ACC112 (cell line): ENCODE measurements around the gene MED13L.
A peak's percentile ranks its signal among the peaks of the same experiment; 100 is the strongest.

ENCODE experiments used
- H2AFZ ChIP-seq: fragments of 200-600 bp; sonication (generic); one replicate; pipeline ENCODE4 v1.6.0; 2017; ENCODE audit warnings: antibody characterized with exemption, low read length; ENCODE audit not compliant: unreplicated experiment
- H3K27ac ChIP-seq: fragments of 200-600 bp; sonication (generic); 2 replicates; pipeline ENCODE4 v1.5.1; 2014; ENCODE audit warnings: low read depth, mild to moderate bottlenecking, antibody characterized with exemption, low read length, moderate library complexity
- H3K27me3 ChIP-seq: fragments of 200-600 bp; sonication (generic); 2 replicates; pipeline ENCODE4 v1.6.1; 2014; ENCODE audit warnings: mild to moderate bottlenecking, antibody characterized with exemption, low read length, moderate library complexity, mixed read lengths; ENCODE audit not compliant: insufficient read depth
- H3K36me3 ChIP-seq: fragments of 200-600 bp; sonication (generic); 2 replicates; pipeline ENCODE4 v1.6.1; 2016; ENCODE audit warnings: mild to moderate bottlenecking, antibody characterized with exemption, low read length, moderate library complexity, mixed read lengths; ENCODE audit not compliant: insufficient read depth
- H3K4me1 ChIP-seq: fragments of 200-600 bp; sonication (generic); one replicate; pipeline ENCODE4 v1.6.1; 2016; ENCODE audit warnings: low read length, mixed read lengths; ENCODE audit not compliant: insufficient read depth, unreplicated experiment, control insufficient read depth
- H3K4me3 ChIP-seq: fragments of 200-600 bp; sonication (generic); 2 replicates; pipeline ENCODE4 v1.5.1; 2014; ENCODE audit warnings: mild to moderate bottlenecking, low read depth, low read length
- H3K79me2 ChIP-seq: fragments of 200-600 bp; sonication (generic); one replicate; pipeline ENCODE4 v1.6.0; 2016; ENCODE audit warnings: low read length; ENCODE audit not compliant: control insufficient read depth, unreplicated experiment, insufficient read depth

Gene MED13L

DNA sequence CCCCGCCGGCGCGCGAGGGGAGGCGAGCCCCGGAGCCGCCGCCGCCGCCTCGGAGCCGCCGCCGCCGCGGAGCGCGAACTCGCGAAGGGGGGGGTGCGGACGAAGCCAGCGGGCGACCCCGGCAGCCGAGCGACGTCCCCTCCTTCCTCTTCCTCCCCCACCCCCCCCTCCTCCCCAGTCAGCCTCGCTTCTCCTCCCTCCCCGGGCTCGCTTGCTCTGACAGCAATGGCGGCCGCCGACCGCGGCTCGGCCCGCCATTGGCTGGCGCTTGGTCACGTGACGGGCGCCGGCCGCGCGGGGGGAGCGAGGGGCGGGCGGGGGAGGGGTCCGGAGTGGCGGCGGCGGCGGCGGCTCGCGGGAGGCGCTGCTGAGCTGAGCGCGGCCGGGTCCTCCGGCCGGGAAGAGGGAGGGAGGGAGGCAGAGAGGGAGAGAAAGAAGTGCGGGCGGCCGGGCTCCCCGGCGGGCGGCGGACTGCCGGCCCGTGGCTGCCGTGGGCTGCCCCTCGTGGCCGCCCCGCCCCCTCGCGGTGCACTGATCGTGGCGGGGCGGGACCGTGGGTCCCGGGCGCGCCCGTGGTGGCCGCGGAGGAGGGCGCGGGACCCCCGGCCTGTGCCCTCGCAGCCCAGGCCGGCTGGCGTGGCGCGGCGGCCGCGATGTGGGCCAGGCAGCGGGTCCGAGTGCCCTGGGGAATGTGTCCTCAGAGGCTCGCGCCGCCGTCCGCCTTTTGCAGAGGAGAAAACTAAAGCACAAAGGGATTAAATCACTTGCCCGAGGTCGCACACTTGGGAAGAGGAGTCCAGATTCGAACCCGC, at the start of gene MED13L:
Gene MED13L (minus strand): TSS at position 227 of the 812 bp plus-strand sequence. CDS start 562 bp downstream, outside the sequence.
- Histone ChIP-seq H2AFZ (peak within 1 kb of the TSS; percentile 58), H3K27me3 (no peaks in the 10 kb centered on the region), H3K27ac (peak within 1 kb of the TSS; percentile 54), H3K79me2 (peaks cover 43% of the 10 kb centered on the region), H3K4me3 (peak within 1 kb of the TSS; percentile 92), H3K36me3 (no peaks in the 10 kb centered on the region), H3K4me1 (peaks cover 23% of the 10 kb centered on the region)

DNA sequence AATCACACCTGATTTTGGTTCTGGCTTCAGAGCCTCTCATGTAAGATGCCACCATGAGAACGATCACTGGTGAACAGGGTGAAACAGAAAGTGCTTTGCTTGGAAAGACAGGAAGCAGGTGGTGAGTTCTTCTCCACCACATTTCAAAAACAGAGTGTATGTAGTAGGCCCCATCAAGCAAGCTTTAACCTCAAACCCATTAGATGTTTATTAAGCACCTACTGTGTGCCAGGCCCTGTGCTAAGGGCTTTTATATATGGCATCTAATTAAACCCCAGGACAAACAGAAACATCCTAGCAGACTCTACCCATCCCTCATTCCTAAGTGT, 47.8 kb upstream of the MED13L start:
- H3K27me3 ChIP-seq = no peaks in the 10 kb centered on the region
- H3K4me3 ChIP-seq = no peak overlapping the region
- no peaks in the 10 kb centered on the region for H3K36me3 ChIP-seq
- H2AFZ ChIP-seq = no peak overlapping the region
- H3K4me1 ChIP-seq = peaks cover 8% of the 10 kb centered on the region
- no peaks in the 10 kb centered on the region for H3K79me2 ChIP-seq
- H3K27ac ChIP-seq = no peak overlapping the region

- no peaks in the 10 kb centered on the region for H3K27me3 ChIP-seq
- H3K4me3 ChIP-seq = no peak overlapping the region
- no peaks in the 10 kb centered on the region for H3K79me2 ChIP-seq
- no peak overlapping the region for H3K27ac ChIP-seq
- H3K36me3 ChIP-seq = no peaks in the 10 kb centered on the region
- H3K4me1 ChIP-seq = peaks cover 12% of the 10 kb centered on the region
- H2AFZ ChIP-seq = no peak overlapping the region
These were observed 47.3 kb upstream of the MED13L start for GRCh38 chr12:116324654-116325335.

DNA sequence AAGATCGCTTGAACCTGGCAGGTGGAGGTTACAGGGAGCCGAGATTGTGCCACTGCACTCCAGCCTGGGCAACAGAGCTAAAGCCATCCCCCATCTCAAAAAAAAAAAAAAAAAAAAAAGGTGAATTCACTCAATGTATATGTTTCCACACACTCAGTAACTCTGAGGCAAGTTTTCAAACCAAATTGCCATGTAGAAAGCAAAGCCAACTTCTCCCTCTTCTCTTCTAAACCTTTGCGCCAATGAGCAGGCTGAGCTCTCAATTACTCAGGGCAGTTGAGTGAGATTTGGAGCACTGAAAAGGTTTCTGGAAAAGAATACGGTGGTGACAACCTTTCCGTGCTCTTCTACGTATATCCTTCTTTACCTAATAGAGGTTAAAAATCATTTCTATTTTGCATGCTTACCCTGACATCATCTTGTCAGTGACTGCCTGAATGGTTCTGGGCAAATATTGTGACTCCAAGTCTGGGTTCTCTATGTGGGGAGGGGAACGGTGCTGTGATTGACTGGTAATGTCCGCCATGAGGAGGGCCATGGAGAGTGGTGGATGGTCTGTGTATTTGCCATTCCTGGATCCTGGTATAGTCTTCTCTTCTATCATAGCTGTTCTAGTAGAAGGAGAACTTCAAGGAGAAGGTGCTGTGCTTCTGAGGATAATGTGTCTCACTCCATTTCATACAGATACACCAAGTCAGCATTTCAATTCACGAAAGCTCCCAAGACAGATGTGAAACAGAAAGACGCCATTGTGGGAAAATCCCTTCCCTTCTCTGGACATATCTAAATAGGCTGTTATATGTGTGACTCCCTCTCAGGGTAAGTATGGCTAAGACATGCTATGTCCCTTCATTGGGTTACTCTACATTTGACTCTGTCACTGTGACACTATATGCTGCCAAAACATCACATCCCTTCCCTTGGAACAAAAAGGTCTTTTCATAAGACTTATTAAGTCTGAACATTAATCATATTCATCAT, 46.2 kb upstream of the MED13L start:
- Histone ChIP-seq H3K79me2 (no peaks in the 10 kb centered on the region), H3K27me3 (no peaks in the 10 kb centered on the region), H3K27ac (no peak overlapping the region), H2AFZ (no peak overlapping the region), H3K36me3 (no peaks in the 10 kb centered on the region), H3K4me3 (no peak overlapping the region), H3K4me1 (peaks cover 22% of the 10 kb centered on the region)

DNA sequence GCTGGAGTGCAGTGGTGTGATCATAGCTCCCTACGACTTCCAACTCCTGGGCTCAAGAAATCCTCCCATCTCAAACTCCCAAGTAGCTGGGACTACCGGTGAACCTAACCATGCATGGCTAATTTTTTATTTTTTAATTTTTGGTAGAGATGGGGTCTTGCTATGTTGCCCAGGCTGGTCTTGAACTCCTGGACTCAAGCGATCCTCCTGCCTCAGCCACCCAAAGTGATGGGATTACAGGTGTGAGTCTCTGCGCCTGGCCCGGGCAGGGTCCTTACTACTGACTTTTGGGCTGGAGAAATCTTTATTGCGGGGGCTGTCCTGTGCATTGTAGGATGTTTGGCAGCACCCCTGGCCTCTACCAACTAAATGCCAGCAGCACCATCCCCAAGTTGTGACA, 44.4 kb upstream of the MED13L start:
- Histone ChIP-seq H3K4me1 (peaks cover 23% of the 10 kb centered on the region), H3K27ac (no peak overlapping the region), H3K79me2 (no peaks in the 10 kb centered on the region), H3K4me3 (no peak overlapping the region), H3K27me3 (no peaks in the 10 kb centered on the region), H3K36me3 (no peaks in the 10 kb centered on the region), H2AFZ (no peak overlapping the region)

DNA sequence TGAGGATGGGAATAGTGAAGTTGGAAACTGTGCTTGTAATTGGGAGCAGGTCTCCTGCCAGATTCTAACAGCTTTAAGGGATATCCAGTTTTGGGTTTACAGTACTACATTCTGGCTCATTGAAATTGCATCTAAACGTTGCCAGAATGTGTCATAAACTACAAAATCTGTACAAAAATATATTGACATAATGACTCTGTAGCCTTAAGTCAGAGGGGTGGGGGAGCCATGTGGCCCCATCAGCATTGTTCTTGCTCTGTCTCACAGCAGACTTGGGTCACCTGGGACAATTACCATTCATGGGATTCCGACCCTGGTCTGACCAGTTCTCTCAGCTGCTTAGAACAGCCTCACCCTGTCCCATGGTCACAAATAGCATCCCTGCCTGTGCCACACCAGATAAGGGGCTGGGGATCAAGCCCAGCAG, 43.3 kb upstream of the MED13L start:
- Histone ChIP-seq H2AFZ (peak overlapping the region; percentile 11), H3K4me3 (no peak overlapping the region), H3K79me2 (no peaks in the 10 kb centered on the region), H3K4me1 (peaks cover 23% of the 10 kb centered on the region), H3K27me3 (no peaks in the 10 kb centered on the region), H3K27ac (peak overlapping the region; percentile 82), H3K36me3 (no peaks in the 10 kb centered on the region)

- H3K79me2 ChIP-seq = no peaks in the 10 kb centered on the region
- H2AFZ ChIP-seq = peak overlapping the region; percentile 95
- H3K4me1 ChIP-seq = peaks cover 23% of the 10 kb centered on the region
- peak overlapping the region; percentile 82 for H3K27ac ChIP-seq
- no peaks in the 10 kb centered on the region for H3K36me3 ChIP-seq
- peak overlapping the region; percentile 50 for H3K4me3 ChIP-seq
- no peaks in the 10 kb centered on the region for H3K27me3 ChIP-seq
These were observed 42.6 kb upstream of the MED13L start for GRCh38 chr12:116319898-116320621.

- H3K4me3 ChIP-seq = peak overlapping the region; percentile 50
- H3K27ac ChIP-seq = peak overlapping the region; percentile 82
- peak overlapping the region; percentile 95 for H2AFZ ChIP-seq
- H3K79me2 ChIP-seq = no peaks in the 10 kb centered on the region
- H3K4me1 ChIP-seq = peaks cover 23% of the 10 kb centered on the region
- H3K27me3 ChIP-seq = no peaks in the 10 kb centered on the region
- H3K36me3 ChIP-seq = no peaks in the 10 kb centered on the region
These were observed 41.9 kb upstream of the MED13L start for GRCh38 chr12:116319233-116319897.

- Histone ChIP-seq H3K79me2 (no peaks in the 10 kb centered on the region), H3K27ac (peak overlapping the region; percentile 82), H3K4me1 (peaks cover 23% of the 10 kb centered on the region), H3K36me3 (no peaks in the 10 kb centered on the region), H2AFZ (no peak overlapping the region), H3K27me3 (no peaks in the 10 kb centered on the region), H3K4me3 (peak overlapping the region; percentile 50; the same call in 1 of the 2 replicates)
These were observed 41.2 kb upstream of the MED13L start for GRCh38 chr12:116318576-116319232.
